KMS-11 (cell line): Measurements from ENCODE around the gene CTBS.
A peak's percentile ranks its signal among the peaks of the same experiment; 100 is the strongest.

Experiments
- H2AFZ ChIP-seq: fragments of 200-600 bp; sonication (generic); 2 replicates; pipeline ENCODE4 v1.6.1; 2016; ENCODE audit warnings: antibody characterized with exemption, mixed run types, low read depth
- H3K27ac ChIP-seq: fragments of 200-600 bp; sonication (generic); 2 replicates; pipeline ENCODE4 v1.6.1; 2016; ENCODE audit warnings: mild to moderate bottlenecking, mixed run types
- H3K27me3 ChIP-seq: fragments of 200-600 bp; sonication (generic); 2 replicates; pipeline ENCODE4 v1.6.1; 2017; ENCODE audit warnings: mild to moderate bottlenecking, low read depth, mixed run types, moderate library complexity; ENCODE audit not compliant: insufficient read depth
- H3K36me3 ChIP-seq: fragments of 200-600 bp; sonication (generic); 2 replicates; pipeline ENCODE4 v1.6.1; 2017; ENCODE audit warnings: mild to moderate bottlenecking, mixed run types; ENCODE audit not compliant: insufficient read depth
- H3K4me1 ChIP-seq: fragments of 200-600 bp; sonication (generic); 2 replicates; pipeline ENCODE4 v1.6.1; 2016; ENCODE audit warnings: mild to moderate bottlenecking, low read depth, mixed run types; ENCODE audit not compliant: poor library complexity, severe bottlenecking
- H3K4me2 ChIP-seq: fragments of 200-600 bp; sonication (generic); 2 replicates; pipeline ENCODE4 v1.7.0; 2016; ENCODE audit warnings: mild to moderate bottlenecking, mixed run types
- H3K4me3 ChIP-seq: fragments of 200-600 bp; sonication (generic); IDR thresholded peaks from 2 replicates; pipeline ENCODE4 v1.6.1; 2017; ENCODE audit warnings: low read depth, low read length, mixed read lengths; ENCODE audit not compliant: insufficient read depth
- H3K79me2 ChIP-seq: fragments of 200-600 bp; sonication (generic); 2 replicates; pipeline ENCODE4 v1.6.1; 2016; ENCODE audit warnings: low read depth, mixed run types; ENCODE audit not compliant: insufficient read depth
- H3K9ac ChIP-seq: fragments of 200-600 bp; sonication (generic); 2 replicates; pipeline ENCODE4 v1.6.1; 2016; ENCODE audit warnings: mild to moderate bottlenecking, mixed run types
- H4K20me1 ChIP-seq: fragments of 200-600 bp; sonication (generic); 2 replicates; pipeline ENCODE4 v1.6.1; 2016; ENCODE audit warnings: mild to moderate bottlenecking, mixed run types; ENCODE audit not compliant: insufficient read depth
- CTCF ChIP-seq: fragments of 200-600 bp; sonication (generic); conservative IDR thresholded peaks from 2 replicates; pipeline ENCODE4 v1.6.1; 2017; ENCODE audit warnings: low read depth, mild to moderate bottlenecking, antibody characterized with exemption, low read length, moderate library complexity, mixed read lengths

The CTBS gene

GRCh38 chr1:84617349-84617748, 43.1 kb upstream of the CTBS start:
- no peak for TF ChIP-seq CTCF
- Histone ChIP-seq H3K27ac (no peak overlapping the region), H3K36me3 (no peaks in the 10 kb centered on the region), H3K4me3 (no peak overlapping the region), H3K9ac (no peak overlapping the region), H4K20me1 (no peaks in the 10 kb centered on the region), H3K27me3 (no peaks in the 10 kb centered on the region), H3K4me2 (no peak overlapping the region), H2AFZ (no peak overlapping the region), H3K4me1 (no peaks in the 10 kb centered on the region), H3K79me2 (no peaks in the 10 kb centered on the region)

GRCh38 chr1:84615790-84616189, 41.5 kb upstream of the CTBS start:
- Histone ChIP-seq H3K9ac (no peak overlapping the region), H3K36me3 (no peaks in the 10 kb centered on the region), H3K27me3 (no peaks in the 10 kb centered on the region), H3K27ac (no peak overlapping the region), H4K20me1 (no peaks in the 10 kb centered on the region), H2AFZ (no peak overlapping the region), H3K4me3 (no peak overlapping the region), H3K4me2 (no peak overlapping the region), H3K4me1 (peaks cover 10% of the 10 kb centered on the region), H3K79me2 (no peaks in the 10 kb centered on the region)
- TF ChIP-seq CTCF, result no peak

GRCh38 chr1:84613887-84614286, 39.6 kb upstream of the CTBS start:
- H3K79me2 ChIP-seq, result no peaks in the 10 kb centered on the region
- no peaks in the 10 kb centered on the region for H4K20me1 ChIP-seq
- no peak overlapping the region for H2AFZ ChIP-seq
- no peak for TF ChIP-seq CTCF
- H3K27ac ChIP-seq, result no peak overlapping the region
- H3K9ac ChIP-seq, result no peak overlapping the region
- H3K4me3 ChIP-seq, result no peak overlapping the region
- peaks cover 13% of the 10 kb centered on the region for H3K4me1 ChIP-seq
- no peaks in the 10 kb centered on the region for H3K36me3 ChIP-seq
- no peak overlapping the region for H3K4me2 ChIP-seq
- H3K27me3 ChIP-seq, result no peaks in the 10 kb centered on the region

- Histone ChIP-seq H3K27ac (no peak overlapping the region), H3K9ac (no peak overlapping the region), H3K4me2 (no peak overlapping the region), H3K4me3 (no peak overlapping the region), H3K79me2 (no peaks in the 10 kb centered on the region), H2AFZ (no peak overlapping the region), H4K20me1 (no peaks in the 10 kb centered on the region), H3K4me1 (peaks cover 13% of the 10 kb centered on the region), H3K27me3 (no peaks in the 10 kb centered on the region), H3K36me3 (no peaks in the 10 kb centered on the region)
- no peak for TF ChIP-seq CTCF
Measured at GRCh38 chr1:84613026-84613425, 38.8 kb upstream of the CTBS start.

GRCh38 chr1:84611796-84612195, 37.6 kb upstream of the CTBS start:
- peaks cover 13% of the 10 kb centered on the region for H3K4me1 ChIP-seq
- H3K36me3 ChIP-seq, result no peaks in the 10 kb centered on the region
- no peak overlapping the region for H3K9ac ChIP-seq
- no peak for TF ChIP-seq CTCF
- H3K4me2 ChIP-seq, result peak overlapping the region; percentile 42; the same call in 1 of the 2 replicates
- no peaks in the 10 kb centered on the region for H4K20me1 ChIP-seq
- H3K27me3 ChIP-seq, result no peaks in the 10 kb centered on the region
- peak overlapping the region; percentile 34 for H2AFZ ChIP-seq
- no peak overlapping the region for H3K4me3 ChIP-seq
- H3K79me2 ChIP-seq, result no peaks in the 10 kb centered on the region
- peak overlapping the region; percentile 56 for H3K27ac ChIP-seq
